H9 (cell line): ENCODE data around the gene ORAI3. TPM values are rescaled to one million over a fixed set of nuclear protein-coding genes. Genes with fewer than 3 reads are reported as not detected.

ENCODE experiments used
- DNase-seq: peaks from one replicate; pipeline ENCODE4 v3.0.0-alpha.2; 2017
- H2AFZ ChIP-seq: one replicate; pipeline ENCODE4 v1.6.1; 2013; ENCODE audit warnings: mild to moderate bottlenecking, low read length, control low read depth, moderate library complexity
- H2AK5ac ChIP-seq: 2 replicates; pipeline ENCODE4 v1.6.1; 2013; ENCODE audit warnings: low read length, control low read depth, mixed read lengths; ENCODE audit not compliant: insufficient read length
- H2BK120ac ChIP-seq: one replicate; pipeline ENCODE4 v1.6.1; 2013; ENCODE audit warnings: low read depth, mild to moderate bottlenecking, low read length, control low read depth, inconsistent platforms; ENCODE audit not compliant: poor library complexity, severe bottlenecking
- H2BK12ac ChIP-seq: 2 replicates; pipeline ENCODE4 v1.6.1; 2013; ENCODE audit warnings: low read length, control low read depth, mixed read lengths, low read depth; ENCODE audit not compliant: insufficient read length
- H2BK15ac ChIP-seq: 2 replicates; pipeline ENCODE4 v1.6.1; 2013; ENCODE audit warnings: low read depth, low read length, control low read depth
- H2BK20ac ChIP-seq: one replicate; pipeline ENCODE4 v1.6.1; 2013; ENCODE audit warnings: low read depth, mild to moderate bottlenecking, low read length, control low read depth, inconsistent platforms; ENCODE audit not compliant: poor library complexity, severe bottlenecking
- H2BK5ac ChIP-seq: 2 replicates; pipeline ENCODE4 v1.6.1; 2013; ENCODE audit warnings: low read length, control low read depth, mixed read lengths; ENCODE audit not compliant: insufficient read length
- H3K14ac ChIP-seq: 2 replicates; pipeline ENCODE4 v1.6.1; 2013; ENCODE audit warnings: low read length, control low read depth; ENCODE audit not compliant: insufficient read depth
- H3K18ac ChIP-seq: 2 replicates; pipeline ENCODE4 v1.6.1; 2013; ENCODE audit warnings: low read depth, mild to moderate bottlenecking, mixed read lengths, low read length, control low read depth; ENCODE audit not compliant: insufficient read length
- H3K23ac ChIP-seq: 2 replicates; pipeline ENCODE4 v1.6.1; 2013; ENCODE audit warnings: low read length, control low read depth, mixed read lengths, low read depth; ENCODE audit not compliant: insufficient read length
- H3K23me2 ChIP-seq: 2 replicates; pipeline ENCODE4 v1.6.1; 2013; ENCODE audit warnings: low read depth, mild to moderate bottlenecking, mixed read lengths, low read length, control low read depth; ENCODE audit not compliant: insufficient read length, poor library complexity, severe bottlenecking
- H3K27ac ChIP-seq: 2 replicates; pipeline ENCODE4 v1.5.1; 2013; ENCODE audit warnings: low read length, control low read depth, mixed read lengths, low read depth; ENCODE audit not compliant: insufficient read length
- H3K27me3 ChIP-seq: 2 replicates; pipeline ENCODE4 v1.6.1; 2013; ENCODE audit warnings: low read length, control low read depth, inconsistent platforms; ENCODE audit not compliant: insufficient read depth
- H3K4ac ChIP-seq: 2 replicates; pipeline ENCODE4 v1.6.1; 2013; ENCODE audit warnings: low read depth, mild to moderate bottlenecking, control low read depth, inconsistent platforms, low read length, moderate library complexity
- H3K4me1 ChIP-seq: 2 replicates; pipeline ENCODE4 v1.6.1; 2013; ENCODE audit warnings: low read length, control low read depth, inconsistent platforms; ENCODE audit not compliant: insufficient read depth
- H3K4me2 ChIP-seq: 2 replicates; pipeline ENCODE4 v1.6.1; 2013; ENCODE audit warnings: low read length, control low read depth, mixed read lengths; ENCODE audit not compliant: insufficient read length, insufficient read depth
- H3K56ac ChIP-seq: 2 replicates; pipeline ENCODE4 v1.6.1; 2013; ENCODE audit warnings: low read depth, mild to moderate bottlenecking, mixed read lengths, low read length, control low read depth; ENCODE audit not compliant: insufficient read length
- H3K79me1 ChIP-seq: 2 replicates; pipeline ENCODE4 v1.6.1; 2013; ENCODE audit warnings: low read depth, mild to moderate bottlenecking, moderate library complexity, low read length, control low read depth, inconsistent platforms; ENCODE audit not compliant: insufficient read depth, poor library complexity, severe bottlenecking
- H3K79me2 ChIP-seq: 2 replicates; pipeline ENCODE4 v1.6.1; 2013; ENCODE audit warnings: low read length, control low read depth, inconsistent platforms; ENCODE audit not compliant: insufficient read depth
- H3K9ac ChIP-seq: 2 replicates; pipeline ENCODE4 v1.6.1; 2013; ENCODE audit warnings: low read length, control low read depth, mixed read lengths; ENCODE audit not compliant: insufficient read length; ENCODE audit errors: extremely low read depth
- H3K9me3 ChIP-seq: one replicate; pipeline ENCODE4 v1.6.1; 2013; ENCODE audit warnings: low read depth, low read length, inconsistent platforms; ENCODE audit not compliant: control insufficient read depth
- H3T11ph ChIP-seq: one replicate; pipeline ENCODE4 v1.6.1; 2013; ENCODE audit warnings: mild to moderate bottlenecking, low read length, control low read depth, inconsistent platforms
- H4K20me1 ChIP-seq: one replicate; pipeline ENCODE4 v1.6.1; 2013; ENCODE audit not compliant: control insufficient read depth, insufficient read length, insufficient read depth
- H4K5ac ChIP-seq: 2 replicates; pipeline ENCODE4 v1.6.1; 2013; ENCODE audit warnings: low read depth, mild to moderate bottlenecking, mixed read lengths, low read length, control low read depth; ENCODE audit not compliant: insufficient read length
- H4K8ac ChIP-seq: replicated peaks from 2 replicates; pipeline ENCODE4 v1.6.1; 2013; ENCODE audit warnings: low read length, control low read depth, mixed read lengths, low read depth; ENCODE audit not compliant: insufficient read length
- H4K91ac ChIP-seq: 2 replicates; pipeline ENCODE4 v1.6.1; 2013; ENCODE audit warnings: low read depth, mild to moderate bottlenecking, moderate library complexity, mixed read lengths, low read length, control low read depth; ENCODE audit not compliant: insufficient read length
- H3K27ac Mint-ChIP-seq, 3 experiments: 2 replicates in 2 of 3; 3 replicates in 1 of 3; pipeline ENCODE4 v1.8.0; 2020 to 2021; ENCODE audit warnings: mixed read lengths in 3 of 3, mild to moderate bottlenecking in 1 of 3, moderate library complexity in 1 of 3
- H3K27me3 Mint-ChIP-seq: 2 replicates; pipeline ENCODE4 v1.8.0; 2021; ENCODE audit warnings: low read depth, mild to moderate bottlenecking, moderate library complexity, mixed read lengths
- H3K36me3 Mint-ChIP-seq, 3 experiments: 2 replicates in 2 of 3; 3 replicates in 1 of 3; pipeline ENCODE4 v1.8.0; 2020 to 2021; ENCODE audit warnings: low read depth in 3 of 3, mixed read lengths in 3 of 3; ENCODE audit not compliant: insufficient read depth in 1 of 3
- H3K4me1 Mint-ChIP-seq, 2 experiments: 2 replicates each; pipeline ENCODE4 v1.8.0; 2020; ENCODE audit warnings: mixed read lengths in 2 of 2
- H3K4me3 Mint-ChIP-seq, 2 experiments: 2 replicates in 1 of 2; 3 replicates in 1 of 2; pipeline ENCODE4 v1.8.0; 2020 to 2021; ENCODE audit warnings: mild to moderate bottlenecking in 2 of 2, mixed read lengths in 2 of 2, moderate library complexity in 1 of 2
- H3K9me3 Mint-ChIP-seq, 2 experiments: 2 replicates in 1 of 2; 3 replicates in 1 of 2; pipeline ENCODE4 v1.8.0; 2020; ENCODE audit warnings: mild to moderate bottlenecking in 2 of 2, mixed read lengths in 2 of 2, moderate library complexity in 1 of 2
- CTCF ChIP-seq: fragments of 200-600 bp; sonication (generic); conservative IDR thresholded peaks from 3 replicates; pipeline ENCODE4 v1.8.0; 2021; ENCODE audit warnings: antibody characterized with exemption, mild to moderate bottlenecking
- WGBS: extraction: QIAGEN DNeasy Blood & Tissue Kit; methylation state at CpG from one replicate; pipeline ENCODE4 v1.1.7; 2013; ENCODE audit warnings: missing lambda C conversion rate, low lambda C conversion rate, mixed read lengths; ENCODE audit not compliant: insufficient read length; ENCODE audit errors: extremely low coverage; 5-methylcytosine and 5-hydroxymethylcytosine counted together
- total RNA-seq: library from RNA; stranded (reverse); gene quantifications from 2 replicates; pipeline ENCODE4 v1.2.1, GENCODE V29; 2021

ORAI3 gene
- total RNA-seq, 1 experiment from 2014 or later: 6.9 TPM

- H3K27me3 ChIP-seq: no peaks in the 10 kb centered on the region
- H3K14ac ChIP-seq: no peak overlapping the region
- no peak overlapping the region for H2AK5ac ChIP-seq
- H2BK12ac ChIP-seq: no peak overlapping the region
- H3K4me2 ChIP-seq: no peak overlapping the region
- H3K56ac ChIP-seq: no peak overlapping the region
- peak overlapping the region in 2 of 3 experiments; percentile 60 to 67; a peak in 3 of 7 replicates for H3K27ac Mint-ChIP-seq
- H3K4ac ChIP-seq: no peak overlapping the region
- H3K18ac ChIP-seq: no peak overlapping the region
- no peak overlapping the region for H4K91ac ChIP-seq
- no peak overlapping the region for H2AFZ ChIP-seq
- no peak overlapping the region for H2BK120ac ChIP-seq
- no peak overlapping the region for H4K8ac ChIP-seq
- peaks cover 29 to 39% (median 37%) of the 10 kb centered on the region in 3 experiments for H3K36me3 Mint-ChIP-seq
- no CpG with 5 or more reads among the region's 22 CpGs for WGBS
- no peak overlapping the region for H2BK5ac ChIP-seq
- H3K27me3 Mint-ChIP-seq: no peaks in the 10 kb centered on the region
- TF ChIP-seq CTCF: no peak
- no peak overlapping the region for H2BK20ac ChIP-seq
- H3K9me3 ChIP-seq: no peaks in the 10 kb centered on the region
- H3K79me1 ChIP-seq: no peaks in the 10 kb centered on the region
- peak overlapping the region in 1 of 2 experiments; percentile 56; a peak in 1 of 5 replicates for H3K4me3 Mint-ChIP-seq
- H3K4me1 ChIP-seq: no peaks in the 10 kb centered on the region
- H3K9me3 Mint-ChIP-seq: no peaks in the 10 kb centered on the region; a peak in 1 of 5 replicates
- H4K5ac ChIP-seq: no peak overlapping the region
- H3K23ac ChIP-seq: no peak overlapping the region
- no peaks in the 10 kb centered on the region for H4K20me1 ChIP-seq
- peaks cover 10 to 24% of the 10 kb centered on the region in 2 experiments for H3K4me1 Mint-ChIP-seq
- no peak for DNase-seq
- no peaks in the 10 kb centered on the region for H3K79me2 ChIP-seq
- H3K23me2 ChIP-seq: peaks cover 10% of the 10 kb centered on the region
- H3K9ac ChIP-seq: no peak overlapping the region
- H2BK15ac ChIP-seq: no peak overlapping the region
- no peak overlapping the region for H3T11ph ChIP-seq
- no peak overlapping the region for H3K27ac ChIP-seq
Observed at GRCh38 chr16:30926937-30927788, 21.7 kb upstream of the ORAI3 start.
